Placental pericyte (primary cell): ENCODE results near the gene PGA5. TPM values are rescaled to one million over a fixed set of nuclear protein-coding genes. Genes with fewer than 3 reads are reported as not detected.

ENCODE experiments used
- total RNA-seq: library from RNA; depleted of rRNA; stranded (reverse); fragments of >200 nt; gene quantifications from 2 replicates; pipeline ENCODE4 v1.2.3, GENCODE V29; 2012

PGA5 gene
- total RNA-seq: not detected in 2 replicates

DNA sequence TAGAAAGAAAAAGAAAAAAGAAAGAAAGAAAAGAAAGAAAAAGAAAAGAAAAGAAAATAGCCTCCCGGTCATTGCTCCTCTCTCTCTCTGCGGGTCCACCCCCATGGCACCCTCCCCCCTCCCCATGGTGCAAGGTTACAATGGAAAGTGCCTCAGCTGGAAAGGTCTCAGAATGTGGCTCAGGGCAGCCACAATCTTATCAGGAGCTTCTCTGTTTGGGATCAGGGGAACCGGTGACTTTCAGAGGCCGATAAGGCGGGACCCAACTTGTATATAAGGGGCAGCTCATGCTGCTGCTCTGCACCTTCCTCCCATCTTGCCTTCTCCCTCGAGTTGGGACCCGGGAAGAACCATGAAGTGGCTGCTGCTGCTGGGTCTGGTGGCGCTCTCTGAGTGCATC lies at the start of gene PGA5:
Gene PGA5 (plus strand): TSS at position 301 of the 400 bp plus-strand sequence. CDS start 52 bp downstream, at position 353.

DNA sequence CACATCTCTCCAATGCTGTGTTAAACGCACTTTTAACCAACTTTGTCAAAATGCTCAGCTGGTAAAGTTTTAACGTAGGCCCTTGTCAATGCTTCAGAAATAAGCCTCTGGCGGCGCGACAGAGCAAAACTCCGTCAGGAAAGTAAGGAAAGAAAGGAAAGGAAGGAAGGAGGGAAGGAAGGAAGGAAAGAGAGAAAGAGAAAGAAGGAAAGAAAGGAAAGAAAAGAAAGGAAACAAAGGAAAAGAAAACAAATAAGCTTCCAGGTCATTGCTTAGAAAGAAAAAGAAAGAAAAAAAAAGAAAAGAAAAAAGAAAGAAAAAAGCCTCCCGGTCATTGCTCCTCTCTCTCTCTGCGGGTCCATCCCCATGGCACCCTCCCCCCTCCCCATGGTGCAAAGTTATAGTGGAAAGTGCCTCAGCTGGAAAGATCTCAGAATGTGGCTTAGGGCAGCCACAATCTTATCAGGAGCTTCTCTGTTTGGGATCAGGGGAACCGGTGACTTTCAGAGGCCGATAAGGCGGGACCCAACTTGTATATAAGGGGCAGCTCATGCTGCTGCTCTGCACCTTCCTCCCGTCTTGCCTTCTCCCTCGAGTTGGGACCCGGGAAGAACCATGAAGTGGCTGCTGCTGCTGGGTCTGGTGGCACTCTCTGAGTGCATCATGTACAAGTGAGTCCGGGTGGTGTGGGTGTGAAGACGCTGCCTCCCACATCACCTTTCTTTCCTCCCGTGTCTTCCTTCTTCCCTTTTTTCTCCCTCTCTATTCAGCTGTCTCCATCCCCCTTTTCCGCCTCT lies 37.8 kb upstream of the PGA5 start, which contains the start of gene PGA3:
Gene PGA3 (plus strand): TSS at position 566 of the 797 bp plus-strand sequence. CDS start 50 bp downstream, at position 616.

DNA sequence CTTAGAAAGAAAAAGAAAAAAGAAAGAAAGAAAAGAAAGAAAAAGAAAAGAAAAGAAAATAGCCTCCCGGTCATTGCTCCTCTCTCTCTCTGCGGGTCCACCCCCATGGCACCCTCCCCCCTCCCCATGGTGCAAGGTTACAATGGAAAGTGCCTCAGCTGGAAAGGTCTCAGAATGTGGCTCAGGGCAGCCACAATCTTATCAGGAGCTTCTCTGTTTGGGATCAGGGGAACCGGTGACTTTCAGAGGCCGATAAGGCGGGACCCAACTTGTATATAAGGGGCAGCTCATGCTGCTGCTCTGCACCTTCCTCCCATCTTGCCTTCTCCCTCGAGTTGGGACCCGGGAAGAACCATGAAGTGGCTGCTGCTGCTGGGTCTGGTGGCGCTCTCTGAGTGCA lies 18.9 kb upstream of the PGA5 start, which contains the start of gene PGA4:
Gene PGA4 (plus strand): TSS at position 301 of the 400 bp plus-strand sequence. CDS start 54 bp downstream, at position 355.

DNA sequence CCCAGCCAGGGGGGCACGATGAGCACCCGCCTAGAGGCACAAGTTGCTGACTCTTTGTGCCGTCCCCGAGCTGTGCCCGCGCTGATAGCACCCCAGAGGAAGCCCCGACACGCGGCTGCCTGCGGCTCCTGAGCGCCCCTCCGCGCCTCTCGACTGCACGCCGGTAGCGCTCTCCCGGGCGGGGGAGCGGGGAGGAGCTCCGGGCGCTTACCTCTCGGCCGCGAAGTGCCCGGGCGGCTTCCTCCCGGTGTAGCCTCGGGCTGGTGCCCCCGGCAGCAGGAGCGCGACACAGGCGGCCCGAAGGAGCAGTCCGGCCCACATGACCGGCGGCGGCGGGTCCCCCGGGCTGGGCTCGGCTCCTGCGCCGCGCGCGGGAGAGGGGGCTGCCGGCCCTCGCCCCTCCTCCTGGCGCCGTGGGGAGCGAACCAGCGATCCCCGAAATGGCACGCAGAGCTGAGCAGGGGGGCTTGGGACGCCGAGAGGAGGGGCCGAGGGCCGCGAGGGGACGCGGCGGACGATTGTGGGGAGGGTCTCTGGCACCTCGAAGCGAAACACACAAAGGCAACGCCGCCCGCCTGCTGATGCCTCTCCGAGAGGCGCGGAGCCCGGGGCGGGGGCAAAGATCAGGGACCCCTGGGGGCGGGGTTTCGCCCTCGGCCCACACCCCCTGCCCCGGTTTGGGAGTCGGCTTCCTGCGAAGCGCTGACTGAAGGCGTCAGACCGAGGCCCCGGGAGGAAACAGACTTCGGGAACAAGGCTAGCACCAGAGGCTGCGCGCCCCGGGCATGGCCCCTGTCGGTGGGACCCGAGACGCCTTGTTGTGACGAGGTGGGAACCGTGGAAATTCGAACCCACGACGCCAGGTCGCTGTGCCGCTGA lies 54.0 kb downstream of the PGA5 start, which contains the start of gene VWCE:
Gene VWCE (minus strand): TSS at position 600 of the 879 bp plus-strand sequence. CDS start 279 bp downstream, at position 321.

Other genes starting within 250 kb of the PGA5 start
- gene CD5, start 138.7 kb upstream of the PGA5 start, total RNA-seq: not detected in 2 replicates
- 19.5 and 23.2 TPM in 2 replicates for gene VPS37C, start 79.7 kb upstream of the PGA5 start, total RNA-seq
- gene PGA3, start 37.7 kb upstream of the PGA5 start, total RNA-seq: 1.1 TPM in 1 of 2 replicates, not detected in the other
- gene PGA4, start 18.8 kb upstream of the PGA5 start, total RNA-seq: 0.43 TPM in 1 of 2 replicates, not detected in the other
- 1.1 TPM in 2 replicates for gene VWCE, start 54.1 kb downstream of the PGA5 start, total RNA-seq
- 290 and 338 TPM in 2 replicates for gene DDB1, start 91.9 kb downstream of the PGA5 start, total RNA-seq
- gene TKFC, start 92.1 kb downstream of the PGA5 start, total RNA-seq: 17.6 and 27.4 TPM in 2 replicates
- gene CYB561A3, start 120.7 kb downstream of the PGA5 start, total RNA-seq: 207 and 399 TPM in 2 replicates
- 69.9 and 122 TPM in 2 replicates for gene TMEM138, start 121.2 kb downstream of the PGA5 start, total RNA-seq
- 13.9 and 20.4 TPM in 2 replicates for gene TMEM216, start 151.4 kb downstream of the PGA5 start, total RNA-seq
- gene CPSF7, start 188.8 kb downstream of the PGA5 start, total RNA-seq: 42.4 and 51.0 TPM in 2 replicates
- gene SDHAF2, start 188.9 kb downstream of the PGA5 start, total RNA-seq: 42.5 and 70.5 TPM in 2 replicates